NOMO-1 treated with DMSO at 0.1 percent for 48 hours (cell line): ENCODE measurements around the gene MIGA2.
"Not testable (repeated sequence)": the region's sequence is repeated elsewhere in the genome, so short reads cannot be mapped to it uniquely, and the experiment has no call there.

ENCODE experiments used
- DNase-seq: peaks from one replicate; lab custom pipeline; 2025; ENCODE audit not compliant: unreplicated experiment; lab: John Stamatoyannopoulos, UW

Gene MIGA2

GRCh38 chr9:129036241-129036922, at the start of gene MIGA2:
TSS of gene MIGA2 (plus strand) at chr9:129036626. CDS start at chr9:129040595, 3,969 bp downstream.
- DNase-seq = peak; percentile 99

GRCh38 chr9:128986671-128987070, 49.8 kb upstream of the MIGA2 start:
- no peak for DNase-seq

GRCh38 chr9:128987805-128988204, 48.6 kb upstream of the MIGA2 start:
- no peak for DNase-seq

GRCh38 chr9:128992995-128993394, 43.4 kb upstream of the MIGA2 start:
- no peak for DNase-seq

- DNase-seq = no peak
These were observed 40.6 kb upstream of the MIGA2 start for GRCh38 chr9:128995791-128996190.

GRCh38 chr9:128998462-128998861, 38.0 kb upstream of the MIGA2 start:
- no peak for DNase-seq

- DNase-seq = no peak
These were observed 36.7 kb upstream of the MIGA2 start for GRCh38 chr9:128999581-129000206.

GRCh38 chr9:129001504-129002325, 34.7 kb upstream of the MIGA2 start:
- no peak for DNase-seq

- no peak for DNase-seq
These were observed 33.4 kb upstream of the MIGA2 start for GRCh38 chr9:129002992-129003391.

- not testable (repeated sequence) for DNase-seq
These were observed 32.3 kb upstream of the MIGA2 start for GRCh38 chr9:129004173-129004572.

GRCh38 chr9:129005336-129005997, 31.0 kb upstream of the MIGA2 start:
- no peak for DNase-seq

- peak; percentile 47 for DNase-seq
These were observed 29.9 kb upstream of the MIGA2 start for GRCh38 chr9:129006328-129007034.

- DNase-seq = no peak
These were observed 29.2 kb upstream of the MIGA2 start for GRCh38 chr9:129007035-129007765.

- no peak for DNase-seq
These were observed 28.5 kb upstream of the MIGA2 start for GRCh38 chr9:129007766-129008468.

- DNase-seq = no peak
These were observed 27.9 kb upstream of the MIGA2 start for GRCh38 chr9:129008469-129008965.

GRCh38 chr9:129008986-129009583, 27.3 kb upstream of the MIGA2 start:
- no peak for DNase-seq

GRCh38 chr9:129009584-129010141, 26.8 kb upstream of the MIGA2 start:
- DNase-seq = no peak

GRCh38 chr9:129010267-129010975, 26.0 kb upstream of the MIGA2 start:
- DNase-seq = no peak
